ENCODE results near the gene METTL15.

DNA sequence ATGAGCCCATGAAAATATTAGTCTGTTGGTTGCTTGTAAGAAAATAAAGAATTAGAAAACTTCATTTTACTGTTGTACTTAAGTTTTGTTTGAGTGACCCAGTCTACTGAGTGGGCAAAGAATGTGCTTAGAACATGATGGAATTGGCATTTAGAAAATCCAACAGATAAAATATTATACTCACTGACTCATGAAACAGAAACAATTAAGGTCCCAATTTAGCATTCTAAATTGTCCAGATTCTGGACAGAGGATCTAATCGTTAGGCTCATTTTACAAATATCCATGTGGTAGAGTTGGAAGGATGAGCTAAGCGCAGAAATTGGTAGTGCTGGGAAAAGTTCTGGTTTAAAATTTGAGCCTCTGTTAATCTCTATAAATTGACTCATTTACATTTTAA, 45.4 kb downstream of the METTL15 start:
- TF ChIP-seq, protein P1, sequence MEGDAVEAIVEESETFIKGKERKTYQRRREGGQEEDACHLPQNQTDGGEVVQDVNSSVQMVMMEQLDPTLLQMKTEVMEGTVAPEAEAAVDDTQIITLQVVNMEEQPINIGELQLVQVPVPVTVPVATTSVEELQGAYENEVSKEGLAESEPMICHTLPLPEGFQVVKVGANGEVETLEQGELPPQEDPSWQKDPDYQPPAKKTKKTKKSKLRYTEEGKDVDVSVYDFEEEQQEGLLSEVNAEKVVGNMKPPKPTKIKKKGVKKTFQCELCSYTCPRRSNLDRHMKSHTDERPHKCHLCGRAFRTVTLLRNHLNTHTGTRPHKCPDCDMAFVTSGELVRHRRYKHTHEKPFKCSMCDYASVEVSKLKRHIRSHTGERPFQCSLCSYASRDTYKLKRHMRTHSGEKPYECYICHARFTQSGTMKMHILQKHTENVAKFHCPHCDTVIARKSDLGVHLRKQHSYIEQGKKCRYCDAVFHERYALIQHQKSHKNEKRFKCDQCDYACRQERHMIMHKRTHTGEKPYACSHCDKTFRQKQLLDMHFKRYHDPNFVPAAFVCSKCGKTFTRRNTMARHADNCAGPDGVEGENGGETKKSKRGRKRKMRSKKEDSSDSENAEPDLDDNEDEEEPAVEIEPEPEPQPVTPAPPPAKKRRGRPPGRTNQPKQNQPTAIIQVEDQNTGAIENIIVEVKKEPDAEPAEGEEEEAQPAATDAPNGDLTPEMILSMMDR (conservative IDR thresholded peaks at IDR 0.05; ENCODE audit: low read depth in 2 of 2) = no peak
- TF ChIP-seq CREB1 (CRISPR knock-in tag; IDR thresholded peaks at IDR 0.05; ENCODE audit: low read depth) (no peak), EZH2phosphoT487 (IDR thresholded peaks at IDR 0.05; ENCODE audit: unreplicated experiment) (no peak)

Measured in GM23338 (cell line).